NCI-H1694 (cell line): ENCODE data around the gene GRID2.

Source experiments
- DNase-seq: peaks from one replicate; lab custom pipeline; 2025; lab: John Stamatoyannopoulos, UW

The GRID2 gene

DNA sequence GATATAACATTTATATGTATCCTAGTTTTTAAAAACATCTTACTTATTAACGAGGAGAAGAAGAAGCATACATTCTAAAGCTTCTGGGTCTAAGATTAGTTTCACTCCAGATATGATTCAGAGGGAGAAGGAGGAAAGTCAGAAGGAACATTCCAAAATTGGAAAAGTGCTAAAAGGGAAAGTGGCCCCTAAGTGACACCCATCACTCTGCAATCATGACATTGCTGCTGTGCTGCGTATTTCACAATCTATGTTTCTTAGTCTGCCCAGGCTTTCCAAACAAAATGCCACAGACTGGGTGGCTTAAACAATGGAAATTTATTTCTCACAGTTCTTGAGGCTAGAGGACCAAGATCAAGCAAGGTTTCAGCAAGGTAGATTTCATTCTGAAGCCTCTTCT, 1452.3 kb downstream of the GRID2 start:
- no peak for DNase-seq

- no peak for DNase-seq
Observed at GRCh38 chr4:93759506-93759905, 1455.7 kb downstream of the GRID2 start.

GRCh38 chr4:93760284-93760683, 1456.5 kb downstream of the GRID2 start:
- DNase-seq = no peak

- no peak for DNase-seq
Observed at GRCh38 chr4:93761286-93761685, 1457.5 kb downstream of the GRID2 start.

GRCh38 chr4:93764639-93765246, 1461.0 kb downstream of the GRID2 start:
- DNase-seq = peak; percentile 59

DNA sequence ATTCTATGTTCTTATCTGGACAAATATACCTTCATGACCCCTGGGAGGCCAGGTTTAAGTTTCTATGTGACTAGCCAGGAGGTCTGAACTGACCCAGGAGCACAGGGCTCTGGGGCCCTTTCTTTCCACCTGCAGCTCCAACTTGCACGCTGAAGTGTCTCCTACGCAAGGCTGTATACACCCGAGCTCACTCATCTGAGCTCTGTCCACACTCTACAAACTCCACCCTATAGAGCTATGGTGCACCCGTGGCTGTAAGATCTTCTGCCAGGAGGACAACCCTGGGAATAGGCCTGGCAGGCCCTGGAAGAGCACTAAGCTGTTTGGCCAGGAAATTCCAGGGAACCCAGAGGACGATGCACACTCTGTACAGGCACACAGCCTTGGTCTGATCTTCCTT, 1464.2 kb downstream of the GRID2 start:
- no peak for DNase-seq

- DNase-seq = no peak
Observed at GRCh38 chr4:93770201-93770600, 1466.4 kb downstream of the GRID2 start.

DNA sequence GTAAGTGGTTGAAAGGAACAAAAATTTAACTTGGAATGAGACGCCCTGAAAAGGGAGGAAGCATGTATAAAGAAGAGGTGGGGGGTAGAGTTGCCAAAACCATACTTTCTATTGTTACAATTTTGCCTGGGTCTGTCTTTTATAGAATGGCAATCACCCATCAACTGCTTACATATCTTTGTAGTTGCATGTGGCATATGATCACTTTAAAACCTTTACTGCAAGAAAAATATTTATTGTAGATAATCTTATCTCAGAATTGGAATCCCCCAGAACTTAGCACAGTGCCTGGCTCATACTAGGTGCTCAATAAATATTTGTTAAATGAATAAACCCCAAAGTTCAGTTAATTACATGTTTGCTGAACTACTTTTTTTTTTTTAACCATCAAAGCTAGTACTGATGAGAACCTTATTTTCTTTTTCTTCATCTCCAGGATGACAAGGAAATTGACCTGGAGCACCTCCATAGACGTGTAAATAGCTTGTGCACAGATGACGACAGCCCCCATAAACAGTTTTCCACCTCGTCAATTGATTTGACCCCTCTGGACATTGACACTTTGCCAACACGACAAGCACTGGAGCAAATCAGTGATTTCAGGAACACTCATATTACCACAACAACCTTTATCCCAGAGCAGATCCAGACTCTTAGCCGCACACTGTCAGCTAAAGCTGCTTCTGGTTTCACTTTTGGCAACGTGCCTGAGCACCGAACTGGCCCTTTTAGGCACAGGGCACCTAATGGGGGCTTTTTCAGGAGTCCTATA, 1468.1 kb downstream of the GRID2 start:
- DNase-seq = no peak

GRCh38 chr4:93772858-93773257, 1469.1 kb downstream of the GRID2 start:
- DNase-seq = no peak

GRCh38 chr4:93775551-93775950, 1471.8 kb downstream of the GRID2 start:
- no peak for DNase-seq

GRCh38 chr4:93776386-93777080, 1472.8 kb downstream of the GRID2 start:
- DNase-seq = peak; percentile 30

GRCh38 chr4:93777081-93777460, 1473.3 kb downstream of the GRID2 start:
- DNase-seq = no peak

DNA sequence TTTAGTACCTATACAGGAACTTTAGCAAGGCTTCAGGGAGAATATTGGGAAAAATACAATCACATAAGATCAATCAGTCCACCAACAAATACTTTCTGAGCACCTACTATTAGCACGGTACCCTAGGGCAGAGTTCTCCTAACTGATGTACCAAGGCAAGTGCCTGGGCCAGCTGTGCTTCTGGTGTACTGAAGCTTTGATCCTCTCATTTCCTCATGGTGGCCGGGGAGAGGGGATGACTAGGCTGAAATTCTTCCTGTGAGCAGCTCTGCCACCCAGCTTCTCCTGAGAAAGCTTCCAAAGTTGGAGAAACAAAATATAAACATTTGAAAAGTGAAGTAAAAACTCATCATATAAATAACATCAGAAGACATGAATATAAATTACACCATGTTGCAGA, 1475.5 kb downstream of the GRID2 start:
- DNase-seq = no peak

DNA sequence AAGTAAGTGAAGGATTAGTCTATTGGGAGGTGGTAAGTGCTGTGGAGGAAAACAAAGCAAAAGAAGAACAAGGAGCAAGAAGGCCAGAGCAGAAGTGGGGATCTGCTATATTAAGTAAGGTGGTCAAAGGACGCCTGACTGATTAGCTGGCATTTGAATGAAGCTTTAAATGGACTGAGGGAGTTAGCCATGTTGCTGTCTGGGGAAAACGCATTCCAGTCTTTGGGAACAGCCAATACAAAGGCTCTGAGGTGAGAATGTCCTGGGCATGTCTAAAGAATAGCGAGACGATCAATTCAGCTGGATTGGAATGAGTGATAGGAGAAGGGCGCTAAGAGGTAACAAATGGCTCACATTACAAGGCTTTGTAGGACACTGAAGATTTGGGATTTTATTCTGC, 1476.3 kb downstream of the GRID2 start:
- DNase-seq = no peak

DNA sequence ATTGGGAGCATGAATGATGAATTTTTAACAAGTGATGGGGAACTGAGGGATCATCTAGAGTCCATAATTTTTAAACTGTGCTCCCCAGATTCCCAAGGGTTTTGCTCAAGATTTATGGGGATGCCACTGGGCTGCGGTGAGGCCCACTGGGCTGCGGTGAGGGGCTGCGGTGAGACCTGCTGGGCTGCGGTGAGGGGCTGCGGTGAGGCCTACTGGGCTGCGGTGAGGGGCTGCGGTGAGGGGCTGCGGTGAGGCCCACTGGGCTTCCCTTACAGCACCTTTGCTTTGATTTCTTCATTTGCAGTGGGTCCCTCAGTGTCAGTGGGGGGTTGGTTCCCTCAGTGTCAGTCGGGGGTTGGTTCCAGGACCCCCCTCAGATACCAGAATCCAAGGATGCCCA, 1477.4 kb downstream of the GRID2 start:
- DNase-seq = no peak

DNA sequence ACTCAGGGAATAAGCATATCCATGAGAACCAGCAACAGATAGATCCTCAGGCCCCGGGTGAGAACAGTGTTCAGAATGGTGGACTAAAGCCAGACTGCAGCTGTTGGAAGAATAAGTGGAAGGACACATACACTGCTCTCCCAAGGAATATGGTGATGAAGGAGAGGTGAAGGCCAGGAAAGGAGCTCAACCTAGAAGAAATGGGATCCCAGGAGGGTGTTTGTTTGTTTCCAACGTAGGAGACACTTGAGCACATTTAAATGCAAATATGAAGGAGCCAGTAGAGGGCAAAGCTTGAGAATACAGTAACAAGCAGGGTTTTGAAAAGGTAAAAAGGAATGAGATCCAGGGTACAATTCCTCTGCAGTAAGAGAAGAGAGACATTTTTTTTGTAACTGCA, 1482.4 kb downstream of the GRID2 start:
- DNase-seq = no peak

GRCh38 chr4:93788712-93789111, 1484.9 kb downstream of the GRID2 start:
- DNase-seq = peak; percentile 10

DNA sequence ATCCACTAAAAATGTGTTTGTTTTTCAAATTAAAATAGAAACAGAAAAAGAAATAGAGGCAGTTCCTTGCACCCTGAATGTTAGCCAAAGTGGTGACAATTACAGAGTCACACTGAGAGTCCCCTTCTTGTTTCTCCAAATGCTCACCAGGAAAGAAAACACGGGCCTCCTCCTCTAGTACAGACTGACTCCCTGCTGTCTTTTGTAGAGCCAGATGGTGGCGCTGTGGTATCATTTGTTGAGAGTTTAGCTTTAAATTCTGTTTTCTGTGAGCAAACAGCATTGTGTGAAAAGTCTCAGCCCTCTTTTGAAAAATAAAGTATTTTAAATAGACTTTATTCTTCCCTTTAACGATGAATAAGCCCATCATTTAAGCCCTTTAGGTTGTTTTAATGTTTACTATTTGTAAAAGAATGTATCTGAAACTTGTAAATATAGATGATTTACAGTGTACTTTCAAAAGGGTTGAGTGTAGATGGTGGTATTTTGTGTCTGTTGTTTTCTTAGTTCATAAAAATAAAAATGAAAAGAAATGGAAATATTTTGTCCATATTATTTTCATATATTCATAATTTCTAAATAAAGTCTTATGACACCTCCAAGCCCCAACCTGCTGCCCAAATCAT, 1487.9 kb downstream of the GRID2 start:
- peak; percentile 43 for DNase-seq

DNA sequence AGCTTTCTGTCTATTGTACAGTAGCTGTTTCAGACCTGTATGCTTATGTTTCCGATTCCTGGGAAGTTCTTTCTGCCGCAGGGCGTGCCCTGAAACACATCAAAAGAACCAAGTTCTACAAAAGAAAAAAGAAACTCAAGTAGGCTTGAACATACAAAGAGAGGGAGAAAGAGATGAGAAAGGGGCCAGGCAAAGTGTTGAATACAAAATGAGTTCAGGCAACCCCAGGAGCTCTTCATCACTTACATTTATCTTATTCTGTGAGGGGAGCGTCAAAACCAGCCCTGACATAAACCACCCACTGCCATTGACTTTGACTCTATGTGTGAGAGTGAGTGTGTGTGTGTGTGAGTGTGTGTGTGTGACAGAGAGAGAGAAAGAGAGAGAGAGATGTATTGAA, 1498.3 kb downstream of the GRID2 start:
- no peak for DNase-seq

DNA sequence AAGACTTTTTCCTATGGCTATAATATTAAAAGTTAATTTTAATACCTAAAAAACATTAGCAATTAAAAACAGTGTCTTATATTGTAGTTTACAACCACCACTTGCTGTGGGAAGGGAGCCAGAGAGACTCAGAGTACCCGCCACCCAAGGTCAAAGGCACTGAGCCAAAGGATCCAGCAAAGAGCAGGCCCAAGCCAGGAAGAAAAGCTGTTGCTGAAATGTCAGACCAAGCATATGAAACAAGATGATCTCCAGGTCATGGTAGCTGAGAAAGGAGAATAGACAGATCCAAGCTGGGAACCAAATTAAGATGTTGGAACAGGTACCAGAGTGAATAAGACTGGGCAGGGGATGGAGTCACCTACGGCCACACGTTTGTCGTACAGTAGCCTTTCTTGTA, 1506.0 kb downstream of the GRID2 start:
- DNase-seq = no peak

- no peak for DNase-seq
Observed at GRCh38 chr4:93810340-93810992, 1506.7 kb downstream of the GRID2 start.

DNA sequence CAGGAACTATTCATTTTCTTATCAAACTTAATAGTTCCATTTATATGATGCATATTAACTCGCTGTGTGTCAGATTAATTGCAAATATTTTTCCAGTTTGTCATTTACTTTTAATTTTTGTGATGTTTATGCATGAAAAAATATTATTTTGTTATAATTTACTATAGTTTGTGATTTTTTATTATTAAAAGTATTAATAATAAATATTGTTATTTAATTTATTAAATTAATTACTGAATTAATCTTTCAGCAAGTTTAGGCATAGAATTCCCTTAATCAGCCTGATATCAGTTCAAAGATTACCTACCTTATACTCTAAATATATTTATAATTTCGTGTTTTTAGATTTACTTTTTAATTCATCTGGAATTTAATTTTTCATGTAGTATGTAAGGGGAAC, 1509.3 kb downstream of the GRID2 start:
- no peak for DNase-seq
